ENCODE measurements around the gene EIF4A3.
A peak's percentile ranks its signal among the peaks of the same experiment; 100 is the strongest.

The EIF4A3 gene

DNA sequence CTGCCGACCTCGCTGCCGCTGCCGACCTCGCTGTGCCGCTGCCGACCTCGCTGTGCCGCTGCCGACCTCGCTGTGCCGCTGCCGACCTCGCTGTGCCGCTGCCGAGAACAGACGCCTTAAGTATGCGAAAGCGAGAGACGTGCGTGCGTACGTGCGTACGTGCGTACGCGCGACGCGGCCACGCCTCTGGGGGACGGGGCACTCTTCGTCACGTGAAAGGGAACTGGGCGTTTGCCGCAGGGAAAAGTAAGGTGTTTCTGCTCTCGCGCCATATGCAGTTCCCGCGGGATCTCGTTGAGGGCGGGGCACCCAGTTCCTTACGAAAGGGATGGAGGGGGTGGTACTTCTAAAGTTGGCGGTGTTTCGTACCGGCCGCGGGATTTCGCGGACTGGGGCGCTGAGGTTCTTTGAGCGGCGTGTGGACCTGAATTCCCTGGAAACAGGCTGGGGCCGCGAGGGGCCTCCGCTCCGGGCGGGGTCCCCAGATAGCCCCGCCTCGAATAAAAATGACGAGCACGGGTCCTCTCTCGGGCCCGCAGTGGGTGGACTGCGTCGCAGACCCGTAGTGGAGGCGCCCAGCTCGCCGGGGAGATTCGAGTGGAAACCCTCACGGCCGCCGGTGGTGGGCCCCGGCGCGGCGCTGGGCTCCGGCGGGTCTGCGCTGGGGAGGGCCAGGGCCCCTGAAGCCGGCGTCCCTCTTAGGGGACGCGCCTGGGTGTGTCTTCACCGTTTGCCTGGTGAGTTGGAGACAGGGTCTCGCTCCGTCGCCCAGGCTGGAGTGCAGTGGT lies at the start of gene EIF4A3:
Gene EIF4A3 (minus strand): TSS at position 94 of the 788 bp plus-strand sequence. CDS start 167 bp downstream, outside the sequence.
- DNase-seq (ENCODE audit: low read depth), result peak; percentile 99

DNA sequence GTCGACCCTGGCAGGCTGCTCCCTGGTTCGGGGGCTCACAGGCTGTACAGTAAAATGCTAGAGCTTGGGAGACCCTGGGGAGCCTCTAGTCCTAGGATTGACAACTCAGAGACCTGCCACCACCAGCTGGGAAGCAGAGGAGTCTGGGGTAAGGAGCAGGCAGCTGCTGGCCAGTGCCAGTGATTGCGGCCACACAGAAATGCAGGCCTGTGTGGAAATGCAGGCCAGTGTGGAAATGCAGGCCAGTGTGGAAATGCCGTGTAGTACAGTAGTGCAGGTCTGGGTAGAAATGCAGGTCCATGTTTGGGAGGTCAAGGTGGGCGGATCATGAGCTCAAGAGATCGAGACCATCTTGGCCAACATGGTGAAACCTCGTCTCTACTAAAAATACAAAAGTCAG lies 49.7 kb upstream of the EIF4A3 start:
- no peak for DNase-seq (ENCODE audit: low read depth)

DNA sequence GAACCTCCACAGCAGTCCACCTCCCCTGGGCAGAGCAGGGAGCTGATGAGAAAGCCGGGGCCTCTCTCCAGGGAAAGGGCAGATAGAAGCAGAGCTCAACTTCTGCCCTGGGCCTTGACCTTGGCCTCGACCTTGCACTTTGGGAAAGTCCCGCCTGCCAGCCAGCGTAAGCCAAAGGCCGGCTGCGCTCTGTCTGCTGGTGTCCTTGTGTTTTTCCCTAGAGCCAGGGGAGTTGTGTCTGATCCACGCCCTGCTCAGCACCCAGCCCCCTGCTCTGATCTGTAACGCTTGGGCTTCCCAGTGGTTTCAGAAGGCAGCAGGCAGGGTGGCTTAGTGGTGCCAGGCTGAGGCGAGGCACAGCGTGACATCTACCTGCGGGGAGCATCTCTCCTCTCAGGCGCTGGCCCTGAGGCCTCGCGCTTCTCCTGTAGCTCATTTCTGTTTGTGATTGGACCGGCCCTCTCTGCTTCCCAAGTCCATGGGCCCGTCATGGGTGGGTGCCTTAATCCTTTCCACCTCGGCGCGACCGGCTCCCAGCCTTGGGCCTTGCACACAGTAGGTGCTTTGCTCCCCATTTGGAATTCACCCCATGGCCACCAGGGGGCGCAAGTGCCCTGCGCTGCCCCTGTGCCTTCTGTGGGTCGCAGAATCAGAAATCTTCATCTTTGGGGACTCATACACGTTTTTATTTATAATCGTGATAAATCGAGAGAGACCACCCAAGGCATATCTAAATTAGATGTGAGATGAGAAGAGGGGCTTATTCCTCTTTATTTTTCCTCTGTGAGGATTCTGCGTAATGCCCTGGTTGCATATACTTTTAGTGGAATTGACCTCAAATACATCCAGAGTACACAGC lies 49.0 kb upstream of the EIF4A3 start:
- no peak for DNase-seq (ENCODE audit: low read depth)

DNA sequence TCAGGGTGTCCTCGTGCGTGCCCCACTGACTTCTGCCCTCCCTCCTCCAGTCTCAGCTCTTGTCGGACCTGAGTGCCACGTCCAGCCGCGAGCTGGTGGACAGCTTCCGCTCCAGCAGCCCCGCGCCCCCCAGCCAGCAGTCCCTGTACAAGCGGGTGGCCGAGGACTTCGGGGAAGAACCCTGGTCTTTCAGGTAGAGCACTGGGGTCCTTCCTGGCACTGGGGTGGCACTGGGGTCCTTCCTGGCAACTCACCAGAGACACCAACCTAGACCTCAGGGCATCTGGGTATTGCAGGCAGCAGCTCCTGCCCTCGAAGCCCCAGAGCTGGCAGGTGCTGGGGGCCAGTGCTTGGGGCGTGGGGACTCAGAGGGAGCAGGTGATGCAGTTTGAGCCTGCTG lies 48.2 kb upstream of the EIF4A3 start:
- DNase-seq (ENCODE audit: low read depth), result no peak

DNA sequence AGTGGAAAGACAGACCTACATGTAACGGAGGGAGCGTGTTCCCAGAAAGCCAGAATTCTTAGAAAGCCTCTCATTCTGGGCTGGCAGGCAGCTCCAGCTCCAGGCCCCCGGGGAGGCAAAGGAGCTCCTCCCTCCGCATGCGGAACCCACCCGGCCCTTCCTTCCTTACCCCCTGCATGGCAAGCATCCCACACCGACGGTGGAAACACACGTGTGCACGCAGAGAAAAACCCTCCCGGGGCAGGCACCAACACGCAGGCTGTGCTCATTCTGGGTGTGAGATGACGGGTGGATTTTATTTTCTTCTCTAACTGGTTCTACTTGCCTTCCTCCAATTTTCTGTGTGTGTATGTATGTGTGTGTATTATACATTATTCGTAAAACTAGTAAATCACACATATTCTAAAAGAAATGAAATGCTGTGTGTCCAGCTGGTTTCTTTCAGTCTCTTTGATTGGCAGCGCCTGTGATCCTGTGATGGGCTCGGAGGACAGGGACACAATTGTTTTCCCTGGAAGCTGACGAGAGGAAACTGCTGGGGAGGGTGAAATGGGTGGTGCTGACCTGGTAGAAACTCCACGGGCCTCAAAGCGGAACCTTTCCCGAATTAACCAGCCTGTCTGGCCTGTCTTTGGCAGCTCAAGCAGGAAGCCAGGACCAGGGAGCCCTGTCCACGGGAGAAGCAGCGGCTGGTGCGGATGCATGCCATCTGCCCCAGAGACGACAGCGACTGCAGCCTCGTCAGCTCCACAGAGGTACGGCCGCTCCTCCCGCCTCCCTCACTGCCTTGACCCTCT lies 45.1 kb upstream of the EIF4A3 start:
- DNase-seq (ENCODE audit: low read depth), result no peak

DNA sequence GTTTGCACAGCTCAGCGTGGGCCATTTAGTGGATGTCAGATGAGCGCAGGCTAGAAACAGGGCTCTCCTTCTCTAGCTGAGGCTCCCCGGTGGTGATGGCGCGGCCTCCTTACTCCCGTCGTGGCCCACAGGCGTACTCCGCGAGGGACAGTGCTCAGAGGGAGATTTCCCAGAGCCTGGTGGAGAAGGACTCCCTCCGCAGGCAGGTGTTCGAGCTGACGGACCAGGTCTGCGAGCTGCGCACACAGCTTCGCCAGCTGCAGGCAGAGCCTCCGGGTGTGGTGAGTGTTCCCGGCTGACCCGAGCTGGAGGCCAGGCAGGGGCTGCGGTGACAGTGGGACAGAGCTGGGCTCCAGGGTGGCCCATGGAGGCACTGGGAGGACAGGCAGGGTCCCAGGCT lies 44.3 kb upstream of the EIF4A3 start:
- no peak for DNase-seq (ENCODE audit: low read depth)

DNA sequence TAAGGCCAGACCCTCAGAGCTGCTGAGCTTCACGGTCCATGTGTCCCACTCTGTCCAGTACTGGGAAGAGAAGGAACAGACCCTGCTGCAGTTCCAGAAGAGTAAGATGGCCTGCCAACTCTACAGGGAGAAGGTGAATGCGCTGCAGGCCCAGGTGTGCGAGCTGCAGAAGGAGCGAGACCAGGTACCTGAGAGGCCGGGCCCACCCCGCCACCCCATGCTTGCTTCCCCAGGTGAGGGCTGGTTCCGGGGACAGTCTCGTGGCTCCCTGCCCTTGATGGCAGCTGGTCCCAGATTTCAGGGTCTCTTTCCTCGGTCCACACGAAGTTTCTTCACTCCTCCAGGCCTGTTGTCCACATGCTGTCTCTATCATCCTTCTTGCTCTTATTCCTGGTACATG lies 43.8 kb upstream of the EIF4A3 start:
- no peak for DNase-seq (ENCODE audit: low read depth)

DNA sequence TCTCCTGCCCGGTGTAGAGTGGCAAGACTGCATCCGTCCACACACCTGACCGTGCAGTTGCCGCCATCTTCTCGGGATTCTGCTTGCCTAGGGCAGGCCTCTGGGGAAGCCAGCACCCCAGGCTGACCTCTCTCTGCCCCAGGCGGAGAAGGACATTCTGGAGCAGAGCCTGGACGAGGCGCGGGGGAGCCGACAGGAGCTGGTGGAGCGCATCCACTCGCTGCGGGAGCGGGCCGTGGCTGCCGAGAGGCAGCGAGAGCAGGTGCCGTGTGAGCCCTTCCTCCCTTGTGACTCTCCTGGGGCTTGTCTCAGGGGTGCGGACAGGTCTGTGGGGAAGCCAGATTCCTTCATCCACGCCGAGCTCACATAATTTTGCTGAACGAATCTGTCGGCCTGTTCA lies 42.7 kb upstream of the EIF4A3 start:
- DNase-seq (ENCODE audit: low read depth), result no peak

DNA sequence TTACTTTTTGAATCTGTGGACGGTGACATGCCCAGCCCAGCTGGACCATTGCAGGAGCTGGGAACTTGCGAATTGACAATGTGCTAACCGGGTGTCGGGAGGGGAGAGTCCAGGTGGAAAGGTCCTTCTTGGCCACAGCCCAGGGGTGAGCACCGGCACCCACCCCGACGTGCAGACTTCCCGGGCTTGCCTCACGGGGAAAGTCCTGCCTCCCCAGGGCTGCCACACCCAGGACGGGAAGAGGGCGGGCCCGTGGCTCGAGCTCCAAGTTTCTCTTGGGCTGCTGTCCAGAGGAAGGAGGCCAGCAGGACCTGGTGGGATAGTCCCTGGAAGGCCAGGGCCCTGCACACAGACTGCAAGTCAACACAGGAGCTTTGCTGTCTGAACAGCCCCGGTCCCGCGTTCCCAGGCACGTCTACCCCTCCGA lies 40.6 kb upstream of the EIF4A3 start:
- no peak for DNase-seq (ENCODE audit: low read depth)

DNA sequence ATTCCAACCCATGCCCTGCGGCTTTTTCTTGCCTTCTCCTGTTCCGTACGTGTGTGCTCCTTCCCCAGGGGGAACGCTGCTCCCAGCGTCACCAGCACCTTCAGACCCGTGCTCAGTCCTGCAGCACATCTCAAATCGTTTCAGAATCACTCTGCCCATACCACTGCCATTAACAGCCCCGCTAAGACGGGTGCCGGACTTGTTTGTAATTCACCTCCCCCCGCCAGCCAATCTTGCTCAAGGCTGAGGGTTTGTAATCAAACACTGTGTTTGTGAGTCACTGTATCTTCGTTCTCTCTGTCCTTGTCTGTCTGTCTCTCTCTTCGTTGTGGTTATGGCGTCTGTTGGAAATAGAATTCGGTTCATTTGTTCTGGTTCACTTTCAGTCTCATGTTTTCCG lies 40.2 kb upstream of the EIF4A3 start:
- no peak for DNase-seq (ENCODE audit: low read depth)

DNA sequence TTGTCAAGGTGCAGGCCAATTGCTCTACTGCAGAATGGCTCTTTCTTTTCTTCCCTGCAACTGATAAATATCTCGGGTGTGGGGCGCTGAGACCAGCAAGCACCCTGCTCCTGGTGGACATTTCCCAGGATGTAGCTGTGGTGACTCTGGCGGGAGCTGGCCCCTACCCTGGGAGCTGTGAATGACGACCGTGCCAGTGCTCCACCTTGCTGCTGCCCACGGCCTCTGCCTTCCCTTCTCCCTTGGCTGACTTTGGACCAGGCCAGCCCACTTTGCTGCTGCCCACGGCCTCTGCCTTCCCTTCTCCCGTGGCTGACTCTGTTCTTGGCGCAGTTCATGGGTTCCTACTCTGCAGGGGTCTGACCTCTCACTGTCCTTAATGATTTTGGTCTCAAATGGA lies 39.0 kb upstream of the EIF4A3 start:
- DNase-seq (ENCODE audit: low read depth), result no peak

DNA sequence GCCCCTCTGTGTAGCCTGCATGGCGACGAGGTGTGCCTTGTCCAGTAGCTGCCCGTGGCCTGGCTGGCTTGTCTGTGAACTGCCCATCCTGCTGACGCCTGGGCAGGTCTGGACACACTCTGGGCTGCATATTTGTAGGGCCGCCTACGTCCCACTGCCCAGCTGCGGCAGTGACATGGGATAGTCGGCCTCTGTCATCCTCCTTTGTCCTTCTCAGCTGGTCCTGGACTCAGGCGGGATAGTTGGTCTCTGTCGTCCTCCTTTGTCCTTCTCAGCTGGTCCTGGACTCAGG lies 37.4 kb upstream of the EIF4A3 start:
- no peak for DNase-seq (ENCODE audit: low read depth)

DNA sequence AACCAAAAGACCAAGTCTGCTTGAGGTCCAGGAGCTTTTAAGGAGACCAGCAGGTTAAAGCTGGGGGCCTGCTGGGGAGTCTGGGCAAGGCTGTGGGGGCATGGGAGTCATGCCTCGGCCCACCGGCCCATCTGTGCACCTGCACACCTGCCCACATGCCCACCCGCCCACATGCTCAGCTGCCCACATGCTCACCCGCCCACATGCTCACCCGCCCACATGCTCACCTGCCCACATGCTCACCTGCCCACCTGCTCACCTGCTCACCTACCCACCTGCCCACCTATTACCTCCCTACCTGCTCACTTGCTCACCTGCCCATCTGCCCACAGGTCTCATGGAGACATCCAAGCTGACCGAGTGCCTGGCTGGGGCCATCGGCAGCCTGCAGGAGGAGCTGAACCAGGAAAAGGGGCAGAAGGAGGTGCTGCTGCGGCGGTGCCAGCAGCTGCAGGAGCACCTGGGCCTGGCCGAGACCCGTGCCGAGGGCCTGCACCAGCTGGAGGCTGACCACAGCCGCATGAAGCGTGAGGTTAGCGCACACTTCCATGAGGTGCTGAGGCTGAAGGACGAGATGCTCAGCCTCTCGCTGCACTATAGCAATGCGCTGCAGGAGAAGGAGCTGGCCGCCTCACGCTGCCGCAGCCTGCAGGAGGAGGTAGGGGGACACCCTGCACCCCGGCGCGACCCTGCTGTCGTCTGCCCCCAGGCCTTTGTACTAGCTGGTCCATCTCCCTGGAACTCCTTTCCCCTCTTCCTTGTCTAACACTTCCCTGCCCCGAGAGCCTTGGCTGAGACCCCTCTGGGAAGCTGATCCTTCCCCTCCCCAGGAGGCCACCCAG lies 36.9 kb upstream of the EIF4A3 start:
- DNase-seq (ENCODE audit: low read depth), result no peak

DNA sequence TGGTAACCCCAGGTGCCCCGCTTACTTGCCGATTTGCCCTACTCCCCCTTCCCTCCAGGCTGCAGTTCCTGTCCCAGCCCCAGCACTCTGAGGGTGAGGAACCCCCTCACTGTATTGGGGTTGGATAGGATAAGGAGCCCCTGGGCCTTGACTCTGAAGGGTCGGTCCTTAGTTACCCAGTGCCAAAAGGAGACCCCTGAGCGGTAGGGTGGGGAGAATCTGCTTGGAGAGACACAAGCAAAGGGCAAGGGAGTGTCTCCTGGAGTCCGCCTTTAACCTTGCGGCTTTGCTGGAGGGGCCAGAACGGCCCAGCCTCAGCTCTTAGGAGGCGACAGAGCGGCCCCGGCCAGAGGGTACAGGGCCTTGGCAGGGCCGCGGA lies 35.9 kb upstream of the EIF4A3 start:
- DNase-seq (ENCODE audit: low read depth), result no peak

DNA sequence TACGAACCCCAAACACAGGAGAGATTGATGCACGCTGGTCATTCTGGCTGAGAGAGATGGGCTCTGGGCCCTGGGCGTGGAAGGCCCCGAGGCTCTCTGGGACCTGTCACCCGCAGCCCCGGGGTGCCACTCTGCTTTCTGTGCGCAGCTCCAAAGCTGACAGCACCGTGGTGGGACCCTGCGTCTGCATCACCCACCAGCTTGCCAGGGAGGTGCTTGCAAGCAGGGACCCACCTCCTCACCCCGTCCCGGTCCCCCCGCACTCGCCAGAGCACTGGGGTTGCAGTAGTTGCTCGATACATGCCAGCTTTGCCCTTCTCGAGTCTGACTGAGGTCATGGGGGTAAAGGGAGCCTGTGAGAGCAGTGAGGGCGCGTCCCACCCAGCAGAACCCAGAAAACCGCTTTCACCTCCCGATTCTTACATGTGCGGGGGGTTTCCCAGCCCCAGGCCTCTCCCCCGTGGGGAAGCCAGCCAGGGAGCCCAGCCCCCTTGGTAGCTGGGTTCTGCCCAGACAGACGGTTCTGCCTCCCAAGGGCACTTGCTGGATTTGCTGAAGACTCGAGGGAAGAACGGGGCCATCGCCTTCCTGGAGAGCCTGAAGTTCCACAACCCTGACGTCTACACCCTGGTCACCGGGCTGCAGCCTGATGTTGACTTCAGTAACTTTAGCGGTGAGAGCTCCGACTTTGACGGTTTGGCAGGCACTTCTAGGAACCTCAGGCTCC lies 35.4 kb upstream of the EIF4A3 start:
- no peak for DNase-seq (ENCODE audit: low read depth)

DNA sequence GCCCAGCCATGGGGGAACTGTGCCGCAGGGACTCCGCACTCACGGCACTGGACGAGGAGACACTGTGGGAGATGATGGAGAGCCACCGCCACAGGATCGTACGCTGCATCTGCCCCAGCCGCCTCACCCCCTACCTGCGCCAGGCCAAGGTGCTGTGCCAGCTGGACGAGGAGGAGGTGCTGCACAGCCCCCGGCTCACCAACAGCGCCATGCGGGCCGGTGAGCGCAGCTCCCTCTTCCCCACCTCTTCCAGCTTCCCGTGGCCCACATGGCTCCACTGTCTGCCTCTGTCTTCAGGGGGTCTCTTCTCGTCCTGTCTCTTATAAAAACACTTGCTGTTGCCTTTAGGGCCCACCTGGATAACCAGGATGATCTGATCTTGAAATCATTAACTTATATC lies 34.5 kb upstream of the EIF4A3 start:
- DNase-seq (ENCODE audit: low read depth), result no peak

DNA sequence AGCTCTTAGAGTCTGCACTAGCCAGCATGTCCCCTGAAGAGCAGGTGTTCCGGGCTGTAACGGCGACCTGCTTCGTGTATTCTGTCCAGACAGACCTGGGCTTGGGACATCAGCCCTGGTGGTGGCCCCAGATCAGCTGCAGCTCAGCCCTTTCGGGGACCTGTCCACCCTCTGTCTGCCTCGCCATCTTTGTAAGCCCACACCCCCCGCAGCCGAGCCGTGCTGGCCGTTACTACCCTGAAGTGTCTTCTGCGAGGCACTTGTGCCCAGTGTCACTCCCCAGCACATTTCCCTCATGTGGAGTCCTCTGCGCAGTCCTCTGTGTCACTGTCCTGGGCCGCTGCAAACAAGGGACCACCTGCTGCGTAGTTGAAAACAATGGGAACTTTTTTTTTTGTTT lies 33.3 kb upstream of the EIF4A3 start:
- no peak for DNase-seq (ENCODE audit: low read depth)

DNA sequence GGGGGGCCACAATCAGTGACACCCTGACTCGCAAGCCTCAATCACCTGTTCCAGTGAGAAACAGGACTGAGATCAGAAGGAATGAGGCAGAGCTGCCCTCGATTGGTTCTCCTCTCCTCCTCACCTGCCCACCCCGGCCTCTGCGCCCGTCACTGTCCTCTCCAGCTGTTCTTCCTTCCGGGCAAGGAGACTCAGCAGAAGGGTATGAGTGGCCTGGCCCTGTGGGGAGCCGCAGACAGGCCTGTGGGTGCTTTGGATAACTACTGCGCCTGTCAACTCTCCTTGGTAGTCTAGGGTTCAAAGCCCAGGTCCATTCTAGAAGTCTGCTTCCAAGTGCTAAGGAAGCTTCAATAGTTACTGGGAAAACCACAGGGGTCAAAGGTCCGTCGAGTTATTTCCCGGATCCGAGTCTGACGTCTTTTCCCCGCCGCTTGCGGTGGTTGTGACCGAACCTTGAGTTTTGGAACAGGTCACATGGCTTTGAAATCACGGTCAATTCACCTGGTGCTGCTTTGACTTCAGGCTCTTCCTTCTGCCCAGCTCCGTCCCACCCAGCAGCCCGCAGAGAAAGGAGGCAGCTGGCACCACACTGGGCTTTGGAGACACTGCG lies 31.2 kb upstream of the EIF4A3 start:
- no peak for DNase-seq (ENCODE audit: low read depth)

DNA sequence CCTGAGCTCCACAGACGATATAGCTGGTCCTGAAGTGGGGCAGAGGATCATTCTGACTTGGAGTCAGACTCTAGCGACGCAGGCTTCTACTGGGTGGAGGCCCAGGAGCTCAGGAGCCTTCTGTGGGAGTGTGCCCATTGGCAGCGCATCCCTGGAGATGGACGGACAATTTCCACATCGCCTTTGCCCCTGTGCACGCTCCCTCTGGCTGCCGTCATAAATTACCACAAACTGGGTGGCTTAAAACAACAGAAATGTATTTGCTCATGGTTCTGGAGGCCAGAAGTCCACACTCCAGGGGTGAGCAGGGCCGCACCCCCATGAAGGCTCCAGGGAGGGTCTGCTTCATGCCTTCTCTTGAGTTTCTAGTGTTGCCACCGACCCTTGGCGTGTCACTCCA lies 29.8 kb upstream of the EIF4A3 start:
- no peak for DNase-seq (ENCODE audit: low read depth)

DNA sequence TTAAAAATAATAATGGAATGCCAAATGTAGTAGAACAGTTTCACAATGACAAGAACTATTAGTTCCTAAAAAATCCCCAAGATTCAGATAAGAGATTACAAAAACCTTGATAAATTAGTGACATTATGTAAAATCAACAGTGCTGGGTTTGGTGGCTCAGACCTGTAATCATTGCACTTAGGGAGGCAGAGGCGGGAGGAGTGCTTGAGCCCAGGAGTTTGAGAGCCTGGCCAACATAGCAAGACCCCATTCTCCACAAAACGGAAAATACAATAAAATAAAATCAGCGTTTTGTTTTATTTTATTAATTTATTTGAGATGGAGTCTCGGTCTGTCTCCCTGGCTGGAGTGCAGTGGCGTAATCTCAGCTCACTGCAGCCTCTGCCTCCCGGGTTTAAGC lies 27.0 kb upstream of the EIF4A3 start:
- DNase-seq (ENCODE audit: low read depth), result no peak

DNA sequence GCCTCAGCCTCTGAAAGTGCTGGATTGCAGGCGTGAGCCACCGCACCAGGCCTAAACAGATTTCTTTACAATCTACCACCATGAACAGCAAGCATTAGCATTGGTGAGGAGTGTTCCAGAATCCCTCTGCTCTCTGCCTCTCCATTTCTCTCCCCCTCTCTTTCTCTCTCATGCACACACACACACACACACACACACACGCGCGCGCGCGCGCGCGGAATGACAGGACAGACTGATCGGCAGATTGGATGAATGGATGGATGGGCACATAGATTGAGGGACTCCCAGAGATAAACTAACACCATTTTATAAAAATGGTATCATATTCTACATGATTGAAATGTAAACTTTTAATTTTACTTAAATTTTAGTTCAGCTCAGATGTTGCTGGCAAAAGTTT lies 26.2 kb upstream of the EIF4A3 start:
- DNase-seq (ENCODE audit: low read depth), result no peak
